OCI-LY1 (cell line): ENCODE data around the gene AIRE.

ENCODE experiments used
- EZH2 ChIP-seq: fragments of 200-600 bp; sonication (generic), shearing (Covaris generic); IDR thresholded peaks from 2 replicates; pipeline ENCODE4 v1.8.0; 2017; ENCODE audit warnings: borderline replicate concordance, mixed run types, mild to moderate bottlenecking, antibody characterized with exemption, low read length, moderate library complexity, mixed read lengths
- TF ChIP-seq, protein P1 (sequence below): fragments of 200-600 bp; sonication (generic), shearing (Covaris generic); IDR thresholded peaks from 2 replicates; pipeline ENCODE4 v1.5.1; 2017; ENCODE audit warnings: mild to moderate bottlenecking, antibody characterized with exemption, low read length, moderate library complexity, mixed read lengths

DNA sequence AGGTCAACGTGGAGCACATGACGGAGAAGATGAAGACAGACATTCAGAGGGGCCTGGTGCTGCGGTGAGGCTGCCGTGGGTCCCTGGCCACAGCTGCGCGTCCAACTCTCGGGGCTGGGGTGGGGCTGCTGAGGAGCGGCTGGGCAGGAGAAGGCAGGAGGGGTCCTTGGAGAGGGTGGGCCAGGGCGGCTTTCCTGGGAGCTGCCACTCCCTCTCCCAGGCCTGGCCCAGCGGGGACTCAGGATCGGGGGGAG is 39.1 kb downstream of the AIRE start:
- TF ChIP-seq, protein P1, sequence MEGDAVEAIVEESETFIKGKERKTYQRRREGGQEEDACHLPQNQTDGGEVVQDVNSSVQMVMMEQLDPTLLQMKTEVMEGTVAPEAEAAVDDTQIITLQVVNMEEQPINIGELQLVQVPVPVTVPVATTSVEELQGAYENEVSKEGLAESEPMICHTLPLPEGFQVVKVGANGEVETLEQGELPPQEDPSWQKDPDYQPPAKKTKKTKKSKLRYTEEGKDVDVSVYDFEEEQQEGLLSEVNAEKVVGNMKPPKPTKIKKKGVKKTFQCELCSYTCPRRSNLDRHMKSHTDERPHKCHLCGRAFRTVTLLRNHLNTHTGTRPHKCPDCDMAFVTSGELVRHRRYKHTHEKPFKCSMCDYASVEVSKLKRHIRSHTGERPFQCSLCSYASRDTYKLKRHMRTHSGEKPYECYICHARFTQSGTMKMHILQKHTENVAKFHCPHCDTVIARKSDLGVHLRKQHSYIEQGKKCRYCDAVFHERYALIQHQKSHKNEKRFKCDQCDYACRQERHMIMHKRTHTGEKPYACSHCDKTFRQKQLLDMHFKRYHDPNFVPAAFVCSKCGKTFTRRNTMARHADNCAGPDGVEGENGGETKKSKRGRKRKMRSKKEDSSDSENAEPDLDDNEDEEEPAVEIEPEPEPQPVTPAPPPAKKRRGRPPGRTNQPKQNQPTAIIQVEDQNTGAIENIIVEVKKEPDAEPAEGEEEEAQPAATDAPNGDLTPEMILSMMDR, result no peak
- no peak for TF ChIP-seq EZH2
